HG03103 (cell line): ENCODE measurements around the gene ZMYM3.

Experiments used
- ATAC-seq: cut with Tn5 transposase; IDR thresholded peaks from one replicate; pipeline ENCODE4 v1.9.1; 2021; ENCODE audit warnings: low read depth; ENCODE audit not compliant: unreplicated experiment

The ZMYM3 gene

GRCh38 chrX:71253253-71254091, 468 bp downstream of the ZMYM3 start:
- ATAC-seq, result no peak

GRCh38 chrX:71252221-71252620, 1.7 kb downstream of the ZMYM3 start:
- ATAC-seq, result no peak

- ATAC-seq, result no peak
Measured at GRCh38 chrX:71251466-71251973, 2.4 kb downstream of the ZMYM3 start.

GRCh38 chrX:71250841-71251240, 3.1 kb downstream of the ZMYM3 start:
- ATAC-seq, result no peak

GRCh38 chrX:71245159-71245558, 8.8 kb downstream of the ZMYM3 start:
- ATAC-seq, result no peak

- no peak for ATAC-seq
Measured at GRCh38 chrX:71244359-71245128, 9.4 kb downstream of the ZMYM3 start.

- ATAC-seq, result no peak
Measured at GRCh38 chrX:71241301-71241700, 12.6 kb downstream of the ZMYM3 start.

- ATAC-seq, result no peak
Measured at GRCh38 chrX:71239781-71240180, 14.2 kb downstream of the ZMYM3 start.

GRCh38 chrX:71236836-71237235, 17.1 kb downstream of the ZMYM3 start:
- no peak for ATAC-seq

- no peak for ATAC-seq
Measured at GRCh38 chrX:71235482-71235881, 18.5 kb downstream of the ZMYM3 start.

GRCh38 chrX:71228063-71228642, 25.8 kb downstream of the ZMYM3 start:
- no peak for ATAC-seq

- no peak for ATAC-seq
Measured at GRCh38 chrX:71227370-71228062, 26.4 kb downstream of the ZMYM3 start.

GRCh38 chrX:71225676-71226075, 28.3 kb downstream of the ZMYM3 start:
- no peak for ATAC-seq

GRCh38 chrX:71225009-71225408, 28.9 kb downstream of the ZMYM3 start:
- ATAC-seq, result no peak

- no peak for ATAC-seq
Measured at GRCh38 chrX:71224098-71224708, 29.7 kb downstream of the ZMYM3 start.

- no peak for ATAC-seq
Measured at GRCh38 chrX:71222929-71223328, 31.0 kb downstream of the ZMYM3 start, which contains the start of gene GJB1. GJB1 (plus strand) TSS chrX:71223224; CDS start chrX:71223708, 484 bp downstream.

- ATAC-seq, result no peak
Measured at GRCh38 chrX:71221145-71221544, 32.8 kb downstream of the ZMYM3 start.

GRCh38 chrX:71217298-71217697, 36.6 kb downstream of the ZMYM3 start:
- ATAC-seq, result no peak

GRCh38 chrX:71216485-71216884, 37.5 kb downstream of the ZMYM3 start:
- ATAC-seq, result no peak

GRCh38 chrX:71215338-71215912, 38.5 kb downstream of the ZMYM3 start:
- ATAC-seq, result no peak
